HG03558 (cell line): Measurements from ENCODE around the gene NIPAL4.

Experiments
- ATAC-seq: cut with Tn5 transposase; IDR thresholded peaks from one replicate; pipeline ENCODE4 v1.9.1; 2021; ENCODE audit warnings: moderate number of reproducible peaks; ENCODE audit not compliant: unreplicated experiment; ENCODE audit errors: extremely low read depth

Gene NIPAL4

DNA sequence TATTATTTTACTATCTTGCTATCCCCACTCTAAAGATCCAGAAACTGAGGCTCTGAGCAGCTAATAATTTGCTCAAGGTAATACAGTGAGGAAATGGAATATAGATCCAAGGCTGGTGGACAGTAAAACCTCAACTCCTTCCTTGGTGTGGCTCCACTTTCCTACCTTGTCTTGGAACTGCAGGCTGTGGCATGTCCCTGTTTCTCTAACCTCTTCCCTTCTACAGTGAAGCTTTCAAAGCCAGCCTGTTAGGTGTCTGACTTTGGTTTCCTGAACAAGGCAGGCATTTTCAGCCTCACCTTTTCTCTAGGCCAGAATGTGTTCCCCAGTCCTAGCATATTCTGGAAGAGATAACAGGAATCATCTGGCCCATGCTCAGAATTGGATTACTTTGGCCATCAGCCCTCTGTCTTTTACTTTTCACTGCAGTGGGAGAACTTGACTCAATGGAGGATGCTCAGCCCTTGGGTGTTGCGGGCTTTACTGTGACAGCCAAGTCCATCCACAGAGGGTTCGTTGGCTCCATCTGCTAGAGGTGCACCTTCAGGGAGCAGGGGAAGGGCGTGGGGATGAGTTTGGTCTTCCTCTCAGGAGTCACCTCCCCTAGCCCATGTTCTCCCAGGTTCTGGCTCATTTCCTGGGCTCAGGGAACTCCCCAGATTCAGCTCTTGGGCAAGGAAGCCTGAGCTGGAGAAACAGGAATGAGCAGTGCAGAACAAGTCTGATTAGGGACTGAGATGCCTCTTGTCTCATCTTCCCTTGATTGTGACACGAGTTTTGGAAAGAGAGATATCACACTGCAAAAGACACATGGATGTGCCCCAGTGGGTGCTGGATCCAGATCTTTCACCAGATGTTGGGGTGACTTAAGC lies 1.1 kb downstream of the NIPAL4 start:
- no peak for ATAC-seq

DNA sequence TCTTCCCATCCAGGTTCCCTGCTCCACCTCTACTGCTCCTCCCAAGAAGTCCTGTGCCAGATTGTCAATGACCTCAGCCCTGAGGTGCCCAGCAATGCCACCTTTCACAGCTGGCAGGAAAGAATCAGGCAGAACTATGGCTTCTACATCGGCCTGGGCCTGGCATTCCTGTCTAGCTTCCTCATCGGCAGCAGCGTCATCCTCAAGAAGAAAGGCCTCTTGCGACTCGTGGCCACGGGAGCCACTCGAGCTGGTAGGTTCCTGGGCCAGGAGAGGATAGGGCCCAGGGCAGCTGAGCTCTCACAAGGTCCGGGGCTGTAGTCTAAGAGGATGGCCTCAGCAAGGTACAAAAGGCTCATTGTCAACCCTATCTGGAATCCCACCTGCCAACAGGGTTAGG lies 3.1 kb downstream of the NIPAL4 start:
- ATAC-seq = no peak

- no peak for ATAC-seq
Observed at GRCh38 chr5:157463621-157464518, 3.9 kb downstream of the NIPAL4 start.

DNA sequence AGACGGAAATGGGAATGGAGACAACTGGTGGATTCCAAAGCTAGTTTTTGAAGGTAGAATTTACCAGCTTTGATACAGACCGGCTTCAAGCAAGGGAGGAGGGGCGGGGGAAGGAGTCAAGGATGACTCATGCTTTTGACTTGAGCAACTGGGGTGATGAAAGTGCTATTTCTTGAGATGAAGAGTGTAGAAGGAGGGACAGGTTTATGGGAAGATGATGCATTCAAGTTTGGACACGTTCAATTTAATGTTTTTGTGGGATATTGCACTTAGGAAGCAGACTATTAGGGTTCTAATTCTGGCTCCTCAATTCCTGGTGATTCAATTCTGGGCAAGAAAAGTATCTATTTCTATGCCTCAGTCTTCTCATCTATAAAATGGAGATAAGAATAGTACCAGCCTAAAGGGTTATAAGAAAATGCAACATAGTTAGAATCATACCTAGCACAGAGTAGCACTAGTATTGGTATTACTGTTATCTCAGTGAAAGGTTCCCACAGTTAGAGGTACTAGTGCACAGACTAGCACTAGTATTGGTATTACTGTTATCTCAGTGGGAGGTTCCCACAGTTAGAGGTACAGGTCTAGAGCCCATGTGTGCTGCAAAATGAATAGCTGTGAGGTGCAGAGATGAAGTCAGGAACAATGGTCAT lies 4.6 kb downstream of the NIPAL4 start:
- peak; percentile 90 for ATAC-seq

- no peak for ATAC-seq
Observed at GRCh38 chr5:157468293-157468965, 8.4 kb downstream of the NIPAL4 start.

- no peak for ATAC-seq
Observed at GRCh38 chr5:157469073-157469472, 9.1 kb downstream of the NIPAL4 start.

GRCh38 chr5:157469687-157470086 lies 9.7 kb downstream of the NIPAL4 start:
- ATAC-seq = no peak

DNA sequence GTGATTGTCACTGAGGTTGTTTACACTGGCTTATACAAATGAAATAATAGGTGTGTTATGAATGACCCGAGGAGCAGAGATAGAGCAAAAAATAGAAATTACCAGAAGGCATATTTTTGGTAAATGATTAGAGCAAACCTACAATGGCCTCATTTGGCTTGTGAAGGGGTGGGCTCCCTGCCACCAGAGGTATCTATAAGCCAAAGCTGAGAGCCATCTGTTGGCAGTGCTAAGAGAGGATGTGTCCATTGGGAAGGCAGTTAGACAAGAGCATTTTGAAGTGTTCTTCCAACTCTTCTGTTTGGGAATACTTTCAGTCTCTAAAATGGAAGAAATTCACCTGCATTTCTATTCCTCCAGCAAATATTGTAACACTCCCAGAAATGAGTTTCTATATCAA lies 10.6 kb downstream of the NIPAL4 start:
- ATAC-seq = no peak

DNA sequence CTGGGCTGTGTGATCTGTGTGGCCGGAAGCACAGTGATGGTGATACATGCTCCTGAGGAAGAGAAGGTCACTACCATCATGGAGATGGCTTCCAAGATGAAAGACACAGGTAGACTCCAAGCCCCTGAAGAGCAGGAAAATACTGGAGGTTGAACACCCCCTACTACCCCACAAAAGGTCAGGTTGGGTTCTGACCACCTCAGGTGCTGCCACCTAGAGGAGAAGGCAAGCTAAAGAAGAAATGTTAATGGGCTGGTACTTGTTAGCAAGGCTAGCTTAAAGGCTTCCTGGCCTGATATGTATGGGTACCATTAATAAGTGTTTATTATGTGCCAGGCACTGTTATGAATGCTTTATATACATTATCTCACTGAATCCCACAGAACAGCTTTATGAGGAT lies 11.7 kb downstream of the NIPAL4 start:
- no peak for ATAC-seq

GRCh38 chr5:157473383-157474320 lies 13.6 kb downstream of the NIPAL4 start:
- ATAC-seq = no peak

- no peak for ATAC-seq
Observed at GRCh38 chr5:157475432-157475831, 15.4 kb downstream of the NIPAL4 start.

DNA sequence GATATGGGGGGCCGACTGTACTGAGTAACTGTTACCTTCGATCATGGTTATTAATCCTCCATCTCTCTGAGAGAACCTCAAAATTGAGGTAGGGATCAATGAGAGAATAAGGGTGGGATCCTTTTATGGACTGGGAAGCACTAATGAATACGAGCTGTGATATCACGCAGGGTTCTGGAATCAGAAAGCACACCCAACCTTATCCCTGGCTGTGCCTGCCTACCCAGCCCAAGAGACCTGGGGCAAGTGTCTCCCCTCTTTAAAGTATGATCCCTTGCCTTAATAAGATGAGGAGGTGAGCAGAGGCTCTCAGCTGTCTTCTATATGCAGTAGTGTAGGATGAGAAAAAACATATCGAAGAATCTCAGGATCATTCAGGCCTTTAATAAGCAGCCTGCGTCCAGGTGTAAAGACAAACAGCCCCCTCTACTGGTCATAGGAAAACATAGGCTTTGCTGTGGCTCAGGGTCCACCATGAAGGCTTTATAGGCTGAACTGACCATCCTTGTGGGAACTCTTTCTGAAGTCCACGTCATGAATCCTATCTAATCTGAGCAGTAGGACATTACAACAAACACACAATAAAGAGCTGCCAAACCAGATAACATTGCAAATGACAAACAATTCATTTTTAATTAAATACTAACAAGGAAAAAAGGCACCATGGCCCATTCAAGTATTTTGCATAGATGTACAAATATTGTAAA lies 16.8 kb downstream of the NIPAL4 start:
- ATAC-seq = no peak

- ATAC-seq = no peak
Observed at GRCh38 chr5:157477814-157478494, 17.9 kb downstream of the NIPAL4 start.

DNA sequence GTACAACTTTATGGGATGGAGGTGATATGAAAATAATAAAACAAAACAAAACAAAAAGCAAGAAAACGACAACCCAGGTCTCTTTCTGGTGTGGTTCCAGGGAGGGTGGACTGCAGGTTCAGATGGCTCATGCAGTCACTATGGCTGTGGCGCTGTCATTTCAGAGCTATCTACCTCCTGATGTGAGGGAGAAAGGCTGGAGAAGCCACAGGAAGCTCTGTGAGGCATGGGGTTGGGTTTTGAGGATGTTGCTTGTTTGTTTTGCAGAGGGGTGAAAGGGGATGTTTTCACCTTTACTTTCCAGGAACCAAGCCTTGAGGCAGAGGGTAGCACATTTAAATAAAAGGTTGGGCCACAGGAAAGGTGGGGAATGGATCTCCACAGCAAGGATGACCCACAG lies 18.7 kb downstream of the NIPAL4 start:
- ATAC-seq = no peak

- ATAC-seq = no peak
Observed at GRCh38 chr5:157479166-157479565, 19.2 kb downstream of the NIPAL4 start.

- ATAC-seq = no peak
Observed at GRCh38 chr5:157479612-157480510, 19.8 kb downstream of the NIPAL4 start.

DNA sequence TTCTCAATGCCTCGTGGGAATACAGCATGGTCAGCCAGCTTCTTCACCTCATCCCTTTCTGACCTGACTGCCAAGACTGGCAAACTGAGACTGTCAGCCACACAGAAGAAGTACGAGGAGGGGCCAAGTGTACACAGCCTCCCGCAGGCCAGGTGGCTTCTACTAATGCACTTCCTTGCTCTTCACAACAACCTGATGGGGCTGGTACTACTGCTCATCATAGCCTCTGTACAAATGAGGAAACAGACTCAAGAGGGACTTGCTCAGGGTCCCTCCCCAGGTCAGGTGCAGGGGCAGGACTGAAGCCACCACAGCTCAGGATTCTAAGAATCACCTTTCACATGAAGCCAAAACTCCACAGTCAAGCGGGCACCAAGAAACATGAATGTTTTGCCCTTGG lies 21.3 kb downstream of the NIPAL4 start:
- ATAC-seq = no peak
